ENCODE results near the gene MAGI3.
"Not testable (repeated sequence)": the region's sequence is repeated elsewhere in the genome, so short reads cannot be mapped to it uniquely, and the experiment has no call there.

Gene MAGI3

DNA sequence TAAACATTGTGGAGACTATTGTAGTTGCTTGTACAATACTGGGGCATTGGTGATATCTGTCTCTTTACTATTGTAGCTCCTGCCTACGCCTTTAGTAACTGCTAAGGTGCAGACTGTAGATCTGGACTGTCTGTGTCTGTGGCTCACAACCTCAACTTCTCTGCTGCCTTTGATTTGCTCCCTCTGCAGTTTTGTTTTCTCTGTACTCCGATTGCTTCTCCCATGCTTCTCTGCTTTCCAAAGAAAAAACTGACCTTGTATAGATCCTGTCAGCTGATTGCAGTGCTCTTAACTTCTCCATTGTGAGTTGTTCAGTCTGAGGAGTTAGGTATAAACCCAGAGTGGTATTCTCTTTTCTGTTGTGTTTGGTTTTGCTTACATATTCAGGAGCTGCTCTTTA is 15.3 kb downstream of the MAGI3 start:
- H2BK12ac ChIP-seq (ENCODE audit: low read length): no peak overlapping the region
- no peak overlapping the region for H3K27ac ChIP-seq (replicated peaks; ENCODE audit: low read length)
- H3K18ac ChIP-seq (ENCODE audit: low read length): no peak overlapping the region
- H4K91ac ChIP-seq (ENCODE audit: low read depth, low read length, poor library complexity): no peak overlapping the region
- H3K4me1 ChIP-seq (ENCODE audit: control insufficient read depth in 2 of 2, insufficient read depth in 1 of 2, low read depth in 1 of 2, low read length in 2 of 2): peaks cover 0 to 7% of the 10 kb centered on the region in 2 donors
- H3K23ac ChIP-seq (ENCODE audit: low read depth, low read length, poor library complexity): no peak overlapping the region
- H3K36me3 ChIP-seq (replicated peaks in 1 of 2; ENCODE audit: control insufficient read depth in 2 of 2, insufficient read depth in 2 of 2, low read length in 2 of 2): no peaks in the 10 kb centered on the region
- H3K14ac ChIP-seq (ENCODE audit: low read length): no peak overlapping the region
- no peak for DNase-seq (ENCODE audit: low spot score)
- no peaks in the 10 kb centered on the region for H3K9me3 ChIP-seq (replicated peaks in 1 of 2; ENCODE audit: control insufficient read depth in 2 of 2, insufficient read depth in 1 of 2, low read depth in 1 of 2, low read length in 2 of 2)
- H3K4ac ChIP-seq (ENCODE audit: low read length): no peak overlapping the region
- no peak overlapping the region for H2BK5ac ChIP-seq (ENCODE audit: low read length)
- no peak overlapping the region for H3K4me2 ChIP-seq (ENCODE audit: insufficient read depth, low read length, poor library complexity, severe bottlenecking)
- no peak overlapping the region for H4K8ac ChIP-seq (ENCODE audit: low read depth, low read length)
- H3K27me3 ChIP-seq (ENCODE audit: control insufficient read depth in 3 of 3, insufficient read depth in 3 of 3, low read depth in 1 of 3, low read length in 3 of 3): no peaks in the 10 kb centered on the region
- no peak overlapping the region for H3K9ac ChIP-seq (ENCODE audit: low read depth, low read length, poor library complexity)
- WGBS, 2 donors (ENCODE audit: extremely low coverage in 2 of 2, insufficient read length in 2 of 2, insufficient replicate concordance in 1 of 2): no CpG with 5 or more reads among the region's 2 CpGs
- H3K79me1 ChIP-seq (ENCODE audit: low read depth, low read length): no peaks in the 10 kb centered on the region
- H2BK15ac ChIP-seq (ENCODE audit: low read length): no peak overlapping the region
- H2AK5ac ChIP-seq (ENCODE audit: low read depth, low read length): no peak overlapping the region
- H2AFZ ChIP-seq (ENCODE audit: low read length): no peak overlapping the region
- H2BK120ac ChIP-seq (ENCODE audit: low read depth, low read length): no peak overlapping the region
- no peak overlapping the region for H3K4me3 ChIP-seq (ENCODE audit: low read length in 2 of 2)

DNA sequence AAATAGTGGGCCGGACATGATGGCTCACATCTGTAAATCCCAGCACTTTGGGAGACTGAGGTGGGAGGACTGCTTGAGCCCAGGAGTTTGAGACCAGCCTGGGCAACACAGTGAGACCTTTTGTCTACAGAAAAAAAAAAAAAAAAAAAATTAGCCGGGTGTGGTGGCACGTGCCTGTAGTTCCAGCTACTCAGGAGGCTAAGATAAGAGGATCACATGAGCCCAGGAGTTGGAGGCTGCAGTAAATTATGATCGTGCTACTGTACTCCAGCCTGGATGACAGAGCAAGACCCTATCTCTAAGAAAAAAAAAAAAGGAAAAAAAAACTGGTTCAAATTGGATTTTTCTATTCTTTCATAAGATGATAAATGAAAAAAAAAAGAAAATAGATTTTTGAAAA is 15.8 kb downstream of the MAGI3 start:
- H3K27ac ChIP-seq (replicated peaks; ENCODE audit: low read length); H3K36me3 ChIP-seq (replicated peaks in 1 of 2; ENCODE audit: control insufficient read depth in 2 of 2, insufficient read depth in 2 of 2, low read length in 2 of 2); H3K9ac ChIP-seq (ENCODE audit: low read depth, low read length, poor library complexity); H2AFZ ChIP-seq (ENCODE audit: low read length); H3K4ac ChIP-seq (ENCODE audit: low read length); H3K4me2 ChIP-seq (ENCODE audit: insufficient read depth, low read length, poor library complexity, severe bottlenecking); H4K91ac ChIP-seq (ENCODE audit: low read depth, low read length, poor library complexity); H3K14ac ChIP-seq (ENCODE audit: low read length); H3K4me3 ChIP-seq (ENCODE audit: low read length in 2 of 2); H2BK12ac ChIP-seq (ENCODE audit: low read length); H2BK5ac ChIP-seq (ENCODE audit: low read length); H3K9me3 ChIP-seq (replicated peaks in 1 of 2; ENCODE audit: control insufficient read depth in 2 of 2, insufficient read depth in 1 of 2, low read depth in 1 of 2, low read length in 2 of 2); H2BK15ac ChIP-seq (ENCODE audit: low read length); H3K79me1 ChIP-seq (ENCODE audit: low read depth, low read length); H2AK5ac ChIP-seq (ENCODE audit: low read depth, low read length); H3K18ac ChIP-seq (ENCODE audit: low read length); DNase-seq (ENCODE audit: low spot score); H2BK120ac ChIP-seq (ENCODE audit: low read depth, low read length); H3K23ac ChIP-seq (ENCODE audit: low read depth, low read length, poor library complexity); H3K27me3 ChIP-seq (ENCODE audit: control insufficient read depth in 3 of 3, insufficient read depth in 3 of 3, low read depth in 1 of 3, low read length in 3 of 3); H4K8ac ChIP-seq (ENCODE audit: low read depth, low read length); H3K4me1 ChIP-seq (ENCODE audit: control insufficient read depth in 2 of 2, insufficient read depth in 1 of 2, low read depth in 1 of 2, low read length in 2 of 2): not testable (repeated sequence)
- no CpG with 5 or more reads among the region's 4 CpGs for WGBS, 2 donors (ENCODE audit: extremely low coverage in 2 of 2, insufficient read length in 2 of 2, insufficient replicate concordance in 1 of 2)

DNA sequence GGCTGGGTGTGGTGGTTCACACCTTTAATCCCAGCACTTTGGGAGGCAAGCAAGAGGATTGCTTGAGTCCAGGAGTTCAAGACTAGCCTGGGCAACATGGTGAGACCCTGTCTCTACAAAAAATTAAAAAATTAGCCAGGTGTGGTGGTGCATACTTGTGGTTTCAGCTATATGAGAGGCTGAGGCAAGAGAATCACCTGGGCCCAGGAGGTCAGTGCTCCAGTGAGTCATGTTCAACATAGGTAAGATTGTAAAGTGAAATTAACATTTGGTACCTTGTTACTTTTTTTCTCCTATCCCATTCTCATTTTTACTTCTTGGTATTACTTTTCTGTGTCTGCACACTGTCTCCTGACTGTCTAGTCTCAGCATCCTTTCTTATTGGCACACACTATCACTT is 19.0 kb downstream of the MAGI3 start:
- H2AFZ ChIP-seq (ENCODE audit: low read length): no peak overlapping the region
- no peak overlapping the region for H4K8ac ChIP-seq (ENCODE audit: low read depth, low read length)
- H3K4me1 ChIP-seq (ENCODE audit: control insufficient read depth in 2 of 2, insufficient read depth in 1 of 2, low read depth in 1 of 2, low read length in 2 of 2): no peaks in the 10 kb centered on the region
- H3K4me3 ChIP-seq (ENCODE audit: low read length in 2 of 2): no peak overlapping the region
- no peak overlapping the region for H3K4me2 ChIP-seq (ENCODE audit: insufficient read depth, low read length, poor library complexity, severe bottlenecking)
- H3K27ac ChIP-seq (replicated peaks; ENCODE audit: low read length): no peak overlapping the region
- H3K9ac ChIP-seq (ENCODE audit: low read depth, low read length, poor library complexity): no peak overlapping the region
- no peak for DNase-seq (ENCODE audit: low spot score)
- no peak overlapping the region for H3K14ac ChIP-seq (ENCODE audit: low read length)
- H3K79me1 ChIP-seq (ENCODE audit: low read depth, low read length): no peaks in the 10 kb centered on the region
- no peak overlapping the region for H2BK15ac ChIP-seq (ENCODE audit: low read length)
- H3K4ac ChIP-seq (ENCODE audit: low read length): no peak overlapping the region
- H3K9me3 ChIP-seq (replicated peaks in 1 of 2; ENCODE audit: control insufficient read depth in 2 of 2, insufficient read depth in 1 of 2, low read depth in 1 of 2, low read length in 2 of 2): no peaks in the 10 kb centered on the region
- no peak overlapping the region for H3K18ac ChIP-seq (ENCODE audit: low read length)
- H3K23ac ChIP-seq (ENCODE audit: low read depth, low read length, poor library complexity): no peak overlapping the region
- no peak overlapping the region for H2BK12ac ChIP-seq (ENCODE audit: low read length)
- no peaks in the 10 kb centered on the region for H3K36me3 ChIP-seq (replicated peaks in 1 of 2; ENCODE audit: control insufficient read depth in 2 of 2, insufficient read depth in 2 of 2, low read length in 2 of 2)
- no peak overlapping the region for H2BK120ac ChIP-seq (ENCODE audit: low read depth, low read length)
- no peak overlapping the region for H2BK5ac ChIP-seq (ENCODE audit: low read length)
- no peak overlapping the region for H2AK5ac ChIP-seq (ENCODE audit: low read depth, low read length)
- no peak overlapping the region for H4K91ac ChIP-seq (ENCODE audit: low read depth, low read length, poor library complexity)
- H3K27me3 ChIP-seq (ENCODE audit: control insufficient read depth in 3 of 3, insufficient read depth in 3 of 3, low read depth in 1 of 3, low read length in 3 of 3): no peaks in the 10 kb centered on the region

DNA sequence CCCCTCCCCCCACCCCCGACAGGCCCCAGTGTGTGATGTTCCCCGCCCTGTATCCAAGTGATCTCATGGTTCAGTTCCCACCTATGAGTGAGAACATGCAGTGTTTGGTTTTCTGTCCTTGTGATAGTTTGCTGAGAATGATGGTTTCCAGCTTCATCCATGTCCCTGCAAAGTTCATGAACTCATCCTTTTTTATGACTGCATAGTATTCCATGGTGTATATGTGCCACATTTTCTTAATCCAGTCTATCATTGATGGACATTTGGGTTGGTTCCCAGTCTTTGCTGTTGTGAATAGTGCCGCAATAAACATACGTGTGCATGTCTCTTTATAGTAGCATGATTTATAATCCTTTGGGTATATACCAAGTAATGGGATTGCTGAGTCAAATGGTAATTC is 21.7 kb downstream of the MAGI3 start:
- not testable (repeated sequence) for H2BK12ac ChIP-seq (ENCODE audit: low read length); DNase-seq (ENCODE audit: low spot score); H4K8ac ChIP-seq (ENCODE audit: low read depth, low read length); H3K79me1 ChIP-seq (ENCODE audit: low read depth, low read length); H2BK5ac ChIP-seq (ENCODE audit: low read length); H3K4me3 ChIP-seq (ENCODE audit: low read length in 2 of 2); H3K36me3 ChIP-seq (replicated peaks in 1 of 2; ENCODE audit: control insufficient read depth in 2 of 2, insufficient read depth in 2 of 2, low read length in 2 of 2); H3K27ac ChIP-seq (replicated peaks; ENCODE audit: low read length); H2BK15ac ChIP-seq (ENCODE audit: low read length); H3K23ac ChIP-seq (ENCODE audit: low read depth, low read length, poor library complexity); H3K4ac ChIP-seq (ENCODE audit: low read length); H3K4me2 ChIP-seq (ENCODE audit: insufficient read depth, low read length, poor library complexity, severe bottlenecking); H3K9me3 ChIP-seq (replicated peaks in 1 of 2; ENCODE audit: control insufficient read depth in 2 of 2, insufficient read depth in 1 of 2, low read depth in 1 of 2, low read length in 2 of 2); H2AFZ ChIP-seq (ENCODE audit: low read length); H3K4me1 ChIP-seq (ENCODE audit: control insufficient read depth in 2 of 2, insufficient read depth in 1 of 2, low read depth in 1 of 2, low read length in 2 of 2); H4K91ac ChIP-seq (ENCODE audit: low read depth, low read length, poor library complexity); H3K14ac ChIP-seq (ENCODE audit: low read length); H2BK120ac ChIP-seq (ENCODE audit: low read depth, low read length); H2AK5ac ChIP-seq (ENCODE audit: low read depth, low read length); H3K18ac ChIP-seq (ENCODE audit: low read length); H3K27me3 ChIP-seq (ENCODE audit: control insufficient read depth in 3 of 3, insufficient read depth in 3 of 3, low read depth in 1 of 3, low read length in 3 of 3); H3K9ac ChIP-seq (ENCODE audit: low read depth, low read length, poor library complexity)
- no CpG with 5 or more reads among the region's 4 CpGs for WGBS, 2 donors (ENCODE audit: extremely low coverage in 2 of 2, insufficient read length in 2 of 2, insufficient replicate concordance in 1 of 2)
